M059J (cell line): Measurements from ENCODE around the gene C2CD4C. TPM values are rescaled to one million over a fixed set of nuclear protein-coding genes. Genes with fewer than 3 reads are reported as not detected.
"Not testable (repeated sequence)": the region's sequence is repeated elsewhere in the genome, so short reads cannot be mapped to it uniquely, and the experiment has no call there.

ENCODE experiments used
- DNase-seq: peaks from one replicate; pipeline ENCODE4 v3.0.0-alpha.2; 2012; ENCODE audit warnings: low read depth
- total RNA-seq: library from RNA; depleted of rRNA; stranded (reverse); fragments of >200 nt; shearing (Covaris generic); gene quantifications from 2 replicates; pipeline ENCODE4 v1.2.3, GENCODE V29; 2014

C2CD4C gene
- total RNA-seq, 1 experiment from 2014 or later: not detected

- DNase-seq: no peak
Measured at GRCh38 chr19:416416-416815, 7.5 kb upstream of the C2CD4C start.

DNA sequence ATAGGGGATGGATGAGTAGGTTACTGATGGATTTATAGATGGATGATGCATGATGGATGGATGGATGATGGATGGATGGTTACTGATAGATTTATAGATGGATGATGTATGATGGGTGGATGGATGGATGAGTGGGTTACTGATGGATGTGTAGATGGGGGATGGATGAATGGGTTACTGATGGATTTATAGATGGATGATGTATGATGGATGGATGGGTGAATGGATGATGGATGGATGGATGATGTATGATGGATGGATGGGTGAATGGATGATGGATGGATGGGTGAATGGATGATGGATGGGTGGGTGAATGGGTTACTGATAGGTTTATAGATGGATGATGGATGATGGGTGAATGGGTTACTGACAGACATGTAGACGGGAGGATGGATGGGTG is 6.3 kb upstream of the C2CD4C start:
- no peak for DNase-seq

DNA sequence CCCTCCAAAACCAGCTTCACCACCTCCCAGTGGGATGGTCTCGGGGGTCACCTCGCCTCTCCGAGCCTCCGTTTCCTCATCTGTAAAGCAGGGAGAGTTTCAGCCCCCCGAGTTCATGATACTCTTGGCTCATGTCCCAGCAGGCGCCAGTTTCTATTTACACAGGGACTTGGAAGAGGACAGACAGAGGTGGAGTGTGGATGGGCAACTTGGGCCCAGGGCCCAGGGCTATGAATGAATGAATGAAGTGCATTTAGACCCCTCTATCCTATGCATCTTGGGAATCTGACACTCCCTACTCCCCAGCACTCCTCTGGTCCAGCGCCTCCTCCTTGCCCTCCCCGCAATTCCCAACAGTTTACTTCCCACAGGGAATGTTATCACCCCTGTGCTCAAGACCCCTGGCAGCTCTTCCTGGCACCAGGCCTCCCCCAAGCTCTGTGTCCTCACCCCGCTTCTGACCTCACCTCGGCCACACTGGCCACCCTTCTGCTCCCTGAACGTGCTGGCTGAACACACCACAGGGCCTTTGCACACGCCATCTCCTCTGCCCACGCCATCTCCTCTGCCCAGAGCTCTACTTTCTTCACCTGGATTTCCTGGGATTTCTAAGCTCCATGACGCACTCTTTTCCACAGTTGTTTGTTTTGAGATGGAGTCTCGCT is 4.9 kb upstream of the C2CD4C start:
- DNase-seq: no peak

DNA sequence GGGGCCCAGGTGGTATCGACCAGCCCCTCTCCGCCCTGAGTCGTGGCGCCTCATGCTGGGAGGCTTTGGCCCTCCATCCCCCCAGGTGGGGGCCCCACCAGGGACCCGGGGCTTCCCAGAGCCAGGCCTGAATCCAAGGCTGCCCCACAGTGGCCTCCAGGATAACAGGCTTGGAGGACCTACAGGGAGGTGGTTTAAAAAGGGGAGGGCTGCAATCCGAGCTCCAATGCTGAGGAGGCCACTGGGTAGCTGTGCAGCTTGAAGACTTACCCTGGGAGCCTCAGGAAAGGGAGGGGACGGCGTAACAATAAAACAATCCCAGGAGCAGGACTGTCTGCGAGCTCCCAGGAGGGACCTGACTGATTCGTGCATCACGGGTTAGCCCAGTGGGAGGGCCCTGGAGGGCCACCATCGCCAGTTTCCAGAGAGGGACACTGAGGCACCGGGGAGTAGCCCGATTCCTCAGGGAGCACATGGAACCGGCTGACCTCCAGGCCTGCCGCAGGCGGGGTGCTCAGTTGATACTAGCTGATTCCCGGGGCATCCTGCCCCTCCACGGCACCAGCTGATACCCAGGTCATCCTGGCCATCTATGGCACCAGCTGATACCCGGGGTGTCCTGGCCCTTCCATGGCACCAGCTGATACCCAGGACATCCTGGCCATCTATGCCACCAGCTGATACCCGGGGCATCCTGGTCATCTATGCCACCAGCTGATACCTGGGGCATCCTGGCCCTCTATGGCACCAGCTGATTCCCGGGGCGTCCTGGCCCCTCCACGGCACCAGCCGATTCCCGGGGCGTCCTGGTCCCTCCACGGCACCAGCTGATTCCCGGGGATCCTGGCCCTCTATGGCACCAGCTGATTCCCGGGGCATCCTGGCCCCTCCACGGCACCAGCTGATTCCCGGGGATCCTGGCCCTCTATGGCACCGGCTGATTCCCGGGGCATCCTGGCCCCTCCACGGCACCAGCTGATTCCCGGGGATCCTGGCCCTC is 3.7 kb upstream of the C2CD4C start:
- no peak for DNase-seq

GRCh38 chr19:411723-412355 is 2.9 kb upstream of the C2CD4C start:
- DNase-seq: no peak

DNA sequence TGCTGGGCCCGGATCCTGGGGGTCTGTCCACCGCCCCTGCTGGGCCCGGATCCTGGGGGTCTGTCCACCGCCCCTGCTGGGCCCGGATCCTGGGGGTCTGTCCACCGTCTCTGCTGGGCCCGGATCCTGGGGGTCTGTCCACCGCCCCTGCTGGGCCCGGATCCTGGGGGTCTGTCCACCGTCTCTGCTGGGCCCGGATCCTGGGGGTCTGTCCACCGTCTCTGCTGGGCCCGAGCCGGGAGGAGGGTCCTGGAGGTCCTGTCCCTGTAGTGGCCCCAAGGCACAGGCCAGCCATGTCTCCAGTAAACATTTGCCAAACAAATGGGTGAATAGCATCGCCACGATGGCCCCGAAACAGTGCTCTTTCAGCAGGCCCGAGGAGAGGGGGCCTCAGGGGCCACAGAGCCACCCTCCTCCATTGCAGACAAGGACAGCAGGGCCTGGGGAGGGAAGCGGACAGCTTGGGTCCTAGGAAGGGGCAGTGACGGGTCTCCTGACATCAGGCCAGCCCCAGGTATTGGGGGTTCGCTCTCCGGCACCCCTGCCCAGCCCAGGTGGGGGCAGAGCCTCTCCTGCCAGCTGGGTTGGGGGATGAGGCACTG is 2.3 kb upstream of the C2CD4C start:
- DNase-seq: not testable (repeated sequence)

DNA sequence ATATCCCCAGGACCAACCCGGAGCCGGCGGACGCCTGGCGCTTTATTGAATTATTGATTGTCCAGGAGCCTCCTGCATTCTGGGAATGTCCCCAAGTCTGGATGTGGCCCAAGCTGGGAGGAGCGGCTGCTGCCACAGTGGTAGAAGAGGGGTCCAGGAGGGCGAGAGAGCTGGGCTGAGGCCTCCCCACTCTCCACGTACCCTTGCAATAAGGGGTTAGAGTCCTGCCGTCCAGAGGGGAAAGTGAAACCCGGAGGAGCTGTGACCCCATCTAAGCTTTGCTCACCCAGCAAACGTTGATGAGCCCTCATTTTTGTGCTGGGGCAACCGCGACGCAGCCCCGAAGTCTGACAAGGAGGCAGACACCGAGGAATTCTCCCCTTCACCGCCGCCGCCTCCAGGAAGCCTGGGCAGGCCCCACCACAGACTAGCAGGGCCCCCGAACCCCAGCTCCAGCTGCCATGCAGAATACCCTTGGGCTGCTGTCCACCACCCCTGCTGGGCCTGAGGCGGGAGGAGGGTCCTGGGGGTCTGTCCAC is 1.4 kb upstream of the C2CD4C start:
- DNase-seq: no peak

DNA sequence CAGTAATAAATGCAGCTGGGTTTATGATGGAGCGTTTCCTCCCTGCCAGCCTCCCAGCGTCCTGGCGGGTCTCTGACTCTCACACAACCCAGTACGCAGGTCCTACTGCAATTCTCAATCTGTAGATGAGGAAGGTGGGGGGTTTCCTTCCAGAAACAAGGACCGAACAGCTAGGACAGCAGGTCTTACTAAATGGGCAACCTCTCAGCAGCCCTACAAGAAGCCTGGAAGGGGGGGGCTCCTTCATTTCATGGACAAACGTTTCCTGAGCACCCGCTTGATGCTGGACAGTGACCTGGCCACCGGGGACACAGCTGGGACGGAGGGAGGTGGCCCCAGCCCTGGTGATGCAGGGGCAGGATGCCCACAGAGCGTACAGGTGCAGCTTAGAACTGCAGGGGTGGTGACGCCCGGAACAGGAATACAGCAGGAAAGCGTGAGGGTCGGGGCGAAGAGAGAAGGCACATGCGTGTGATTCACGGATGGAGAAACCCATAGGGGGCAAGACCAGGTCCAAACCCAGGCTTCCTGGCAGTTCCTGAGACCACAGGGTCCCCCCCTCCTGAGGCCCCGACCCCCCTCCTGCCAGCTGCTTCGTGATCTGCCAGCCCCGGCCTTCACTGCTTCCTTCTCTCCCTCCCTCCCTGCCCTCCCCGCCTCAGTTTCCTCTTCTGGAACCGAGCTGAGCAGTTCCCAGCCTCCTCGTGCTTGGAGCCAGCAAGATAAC is 732 bp upstream of the C2CD4C start:
- no peak for DNase-seq

DNA sequence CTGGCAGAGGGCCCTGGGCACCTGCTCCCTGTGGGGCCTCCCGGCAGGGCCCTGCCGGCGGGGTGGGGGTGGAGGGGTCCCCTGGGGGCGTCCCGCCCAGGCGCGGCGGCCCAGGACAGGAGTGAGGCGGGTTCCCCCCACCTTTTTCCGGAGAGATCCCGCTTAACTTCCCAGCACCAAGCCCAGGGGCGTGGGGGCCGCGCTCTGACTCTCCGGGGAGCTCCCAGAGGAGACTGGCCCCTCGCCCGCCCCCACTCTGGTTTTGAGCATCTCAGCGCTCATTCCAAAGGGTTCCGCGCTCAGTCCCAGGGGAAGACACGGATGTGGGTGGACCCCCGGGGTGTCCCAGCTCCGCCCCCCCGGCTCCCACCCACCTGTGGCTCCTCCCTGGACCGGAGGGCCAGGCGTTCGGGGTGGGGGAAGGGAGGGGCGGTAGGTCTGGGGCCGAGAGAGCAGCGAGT is 476 bp downstream of the C2CD4C start:
- DNase-seq: no peak

- DNase-seq: no peak
Measured at GRCh38 chr19:407511-408440, 1.2 kb downstream of the C2CD4C start.

GRCh38 chr19:406971-407510 is 1.9 kb downstream of the C2CD4C start:
- no peak for DNase-seq

DNA sequence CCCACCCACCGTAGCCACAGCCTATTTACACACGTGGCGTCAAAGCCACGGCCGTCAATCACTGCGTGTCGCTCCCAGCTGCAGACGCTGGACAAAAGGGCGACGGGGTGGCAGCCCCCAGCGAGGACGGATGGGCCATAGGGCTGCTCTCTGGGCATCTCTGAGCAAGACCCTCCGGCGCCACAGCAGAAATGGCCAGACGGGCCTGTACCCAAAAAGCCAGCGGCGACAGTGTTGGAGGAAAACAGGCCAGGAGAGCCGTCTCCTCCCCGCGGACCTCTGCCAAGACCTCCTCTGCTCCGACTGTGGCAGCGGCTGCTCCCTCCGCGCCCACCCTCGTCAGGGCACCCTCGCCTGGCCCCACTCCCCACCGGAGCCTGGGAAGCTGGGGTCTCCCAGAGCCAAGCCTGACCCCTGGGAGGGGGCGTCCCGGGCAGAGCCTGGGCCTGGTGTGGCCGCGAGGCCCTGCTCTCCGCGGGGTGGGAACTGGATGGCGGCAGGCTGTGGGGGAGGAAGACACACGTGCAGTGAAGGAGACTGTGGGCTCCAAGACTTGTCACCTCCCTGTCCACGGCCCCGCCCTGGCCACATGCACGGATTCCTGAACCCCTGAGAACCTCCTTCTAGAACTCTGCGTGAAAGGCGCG is 2.7 kb downstream of the C2CD4C start:
- no peak for DNase-seq

DNA sequence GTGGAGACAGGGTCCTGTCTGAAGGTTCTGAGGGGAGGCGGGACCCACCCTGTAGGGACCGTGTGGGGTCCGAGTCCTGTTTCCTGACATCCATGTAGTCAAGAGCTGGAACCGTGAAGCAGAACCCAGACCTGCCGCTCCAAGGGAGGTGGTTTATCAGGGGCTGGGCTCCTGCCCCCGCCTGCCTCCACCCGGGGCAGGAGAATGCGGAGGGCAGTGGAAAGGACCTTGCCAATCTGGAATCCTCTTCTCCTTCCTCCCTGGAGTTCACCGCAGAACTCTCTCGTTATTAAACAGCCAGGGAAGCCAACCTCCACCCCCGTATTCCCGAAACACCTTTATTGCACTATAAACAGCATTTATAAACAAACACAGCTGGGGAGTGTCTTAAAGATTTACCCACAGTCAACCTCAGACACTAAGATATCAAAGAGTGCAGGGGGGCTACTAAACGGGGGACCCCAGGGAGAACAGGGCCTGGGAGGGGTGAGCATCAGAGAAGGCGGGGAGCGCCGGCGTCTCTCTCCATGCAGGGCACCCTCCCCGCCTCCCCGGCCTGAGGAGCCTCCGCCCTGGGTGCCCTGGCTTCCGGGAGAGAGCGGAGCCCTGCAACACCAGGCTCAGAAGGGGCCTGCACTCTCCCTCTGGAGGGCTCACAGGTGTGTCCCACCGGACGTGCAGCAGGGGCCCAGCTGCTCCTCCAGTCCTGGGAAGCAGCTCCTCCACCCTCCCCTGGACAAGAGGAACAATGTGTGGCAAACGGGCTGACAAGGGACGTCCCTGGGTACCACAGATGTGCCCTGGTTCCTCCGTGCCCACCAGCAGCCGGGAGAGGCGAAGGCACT is 3.6 kb downstream of the C2CD4C start:
- DNase-seq: no peak

DNA sequence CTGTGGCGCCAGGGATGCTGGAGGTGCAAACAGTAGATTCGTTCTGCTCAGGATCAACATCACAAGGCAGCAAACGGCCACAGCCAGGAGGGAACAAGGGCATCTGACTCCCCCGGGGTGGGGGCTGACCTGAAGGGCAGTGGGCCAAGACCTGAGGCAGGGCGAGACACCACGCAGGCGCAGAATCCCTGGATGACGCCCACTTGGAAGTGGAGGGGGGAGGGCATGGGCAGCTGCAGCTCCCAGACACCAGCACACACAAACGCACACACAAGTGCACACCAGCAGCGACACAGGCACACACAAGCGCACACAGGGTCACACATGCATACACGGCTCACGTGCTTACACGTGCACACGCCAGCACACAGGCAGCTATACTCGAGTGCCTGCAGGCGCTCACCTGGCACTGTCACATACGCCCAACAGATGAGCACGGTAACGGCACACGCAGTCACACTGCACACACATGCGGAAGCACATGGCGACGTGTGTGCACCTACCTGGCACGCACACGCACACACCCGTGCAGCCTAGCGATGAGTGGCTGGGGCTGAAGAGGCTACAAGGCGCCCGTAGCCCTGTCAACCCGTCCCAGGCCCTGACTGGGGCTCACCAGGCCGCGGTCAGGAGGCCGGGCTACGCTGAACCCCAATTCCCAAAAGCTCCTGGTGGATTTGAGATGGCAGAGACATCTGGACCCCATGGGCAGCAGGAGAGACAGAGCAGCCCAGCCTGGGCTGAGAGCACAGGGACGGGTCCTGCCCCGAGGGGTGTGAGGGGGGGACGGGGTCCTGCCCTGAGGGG is 5.5 kb downstream of the C2CD4C start:
- DNase-seq: no peak

- no peak for DNase-seq
Measured at GRCh38 chr19:402786-403185, 6.2 kb downstream of the C2CD4C start.

GRCh38 chr19:401866-402511 is 7.0 kb downstream of the C2CD4C start:
- no peak for DNase-seq
